ENCODE measurements around the gene NUAK2. TPM values are rescaled to one million over a fixed set of nuclear protein-coding genes. Genes with fewer than 3 reads are reported as not detected.

The NUAK2 gene
- total RNA-seq, 1 donor from 2014 or later = 1.6 TPM

DNA sequence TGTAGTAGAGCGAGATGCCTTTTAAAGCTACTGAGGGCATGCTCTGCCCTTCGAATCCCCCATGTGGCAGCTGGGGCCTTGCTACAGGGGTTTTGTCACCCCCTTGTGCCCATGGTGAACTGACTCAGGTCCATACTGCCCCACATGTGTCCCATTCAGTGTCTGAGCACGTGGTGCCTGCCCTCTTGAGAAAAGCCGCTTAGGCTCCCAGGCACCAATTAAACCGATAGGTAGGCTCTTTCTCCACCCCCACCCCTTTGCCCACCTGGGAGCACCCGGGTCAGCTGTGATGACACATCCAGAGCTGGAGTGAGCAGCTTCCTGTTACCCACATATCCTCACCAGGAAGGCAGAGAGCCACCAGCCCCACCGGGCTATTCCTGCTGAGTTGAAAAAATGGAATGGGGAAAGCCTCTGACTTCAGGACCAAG, 63.3 kb downstream of the NUAK2 start:
- no peak for DNase-seq (ENCODE audit: low spot score)

DNA sequence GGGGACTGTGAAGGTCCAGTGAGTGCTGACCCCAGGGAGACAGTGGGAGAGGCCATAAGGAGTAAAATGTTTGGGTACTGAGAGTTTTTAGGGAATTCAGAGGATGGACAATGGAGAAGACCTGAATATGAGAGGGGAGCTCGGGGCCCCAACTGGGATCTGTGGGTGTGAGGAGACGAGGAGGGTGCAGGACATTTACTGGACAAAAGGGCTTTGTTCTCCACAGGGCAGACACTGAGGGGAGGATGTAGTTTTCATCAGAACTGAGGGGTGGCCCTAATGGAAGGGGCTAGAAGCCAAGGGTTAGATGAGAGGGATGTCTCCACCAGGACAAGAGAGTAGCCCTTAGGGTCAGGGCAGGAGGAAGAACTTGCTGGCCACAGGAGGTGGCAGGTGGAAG, 63.8 kb downstream of the NUAK2 start:
- DNase-seq (ENCODE audit: low spot score) = no peak

DNA sequence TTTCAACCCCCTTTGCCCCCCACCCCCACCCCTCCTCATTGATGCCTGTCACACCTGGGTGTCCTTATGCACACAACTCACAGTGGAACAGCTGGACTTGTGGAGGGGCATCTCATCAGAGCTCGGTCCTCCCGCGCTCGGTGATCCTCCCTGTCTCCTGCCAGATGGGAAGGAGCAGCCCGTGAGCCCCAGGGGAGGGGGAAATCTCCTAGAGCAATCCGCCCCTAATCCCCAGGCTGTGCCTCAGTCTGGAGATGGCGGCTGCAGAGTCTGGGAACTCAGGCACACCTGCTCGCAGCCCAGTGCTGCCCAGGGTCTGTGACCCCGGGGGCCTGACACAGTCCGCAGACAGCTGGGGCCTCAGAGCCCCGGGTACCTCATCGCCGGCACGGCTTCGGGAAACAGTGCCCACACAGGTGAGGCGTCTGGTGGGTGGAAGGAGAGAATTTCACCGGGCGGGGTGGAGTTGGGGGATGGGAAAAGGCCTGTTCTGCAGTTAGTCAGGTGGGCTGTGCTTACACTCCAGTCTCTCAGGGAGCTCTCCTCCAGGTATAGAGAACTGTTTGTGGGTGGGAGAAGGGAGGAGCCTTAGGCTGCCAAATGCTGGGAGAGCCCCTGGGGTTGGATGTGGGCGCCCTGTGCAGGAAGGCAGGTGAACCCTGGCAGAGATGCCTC, 64.5 kb downstream of the NUAK2 start:
- no peak for DNase-seq (ENCODE audit: low spot score)

DNA sequence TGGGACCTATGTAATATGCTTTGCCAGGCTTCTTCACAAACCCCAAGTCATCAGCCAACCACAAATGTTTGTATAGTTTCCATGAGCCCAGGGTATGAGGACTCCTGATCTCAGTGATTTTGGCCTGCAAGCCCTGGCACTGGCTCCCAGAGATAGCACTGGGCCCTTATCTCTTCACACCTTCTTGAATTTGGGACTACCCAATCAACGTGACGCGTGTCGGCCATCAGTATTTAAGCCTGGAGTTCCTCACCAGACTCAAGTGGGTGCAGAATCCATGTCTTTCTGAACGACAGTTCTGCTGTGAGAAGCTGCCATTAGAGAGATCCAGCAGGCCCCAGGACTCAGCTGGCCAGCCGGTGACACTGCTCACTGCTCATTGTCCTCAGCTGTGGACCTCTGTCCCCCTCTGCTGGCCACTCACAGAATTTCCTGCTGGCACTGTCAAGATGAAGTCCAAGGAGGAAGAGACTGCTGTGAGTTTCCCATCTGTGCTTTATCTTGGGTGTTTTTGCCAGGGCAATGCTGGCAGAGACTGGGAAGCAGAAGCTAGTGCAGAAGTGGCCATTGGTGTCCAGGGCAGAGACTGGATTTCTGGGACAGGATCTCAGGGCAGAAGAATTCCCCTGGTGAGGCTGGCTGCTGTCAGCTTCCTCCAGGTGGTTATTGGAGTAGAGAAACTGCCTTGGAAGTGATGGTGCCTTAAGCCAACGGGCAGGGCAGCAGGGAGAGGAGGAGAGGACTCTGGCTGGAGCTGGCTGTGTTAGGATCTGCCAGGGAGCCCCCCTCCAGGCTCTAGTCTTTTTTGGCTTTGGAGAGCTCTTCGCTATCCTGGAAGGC, 65.4 kb downstream of the NUAK2 start:
- no peak for DNase-seq (ENCODE audit: low spot score)

Other genes starting within 250 kb of the NUAK2 start
- 2.2 TPM for gene TMEM81, start 237.3 kb downstream of the NUAK2 start, total RNA-seq
- gene RBBP5, start 199.8 kb downstream of the NUAK2 start, total RNA-seq = 9.8 TPM
- gene DSTYK, start 110.0 kb downstream of the NUAK2 start, total RNA-seq = 8.5 TPM
- 1.1 TPM for gene TMCC2, start 93.8 kb downstream of the NUAK2 start, total RNA-seq
- gene KLHDC8A, start 35.2 kb upstream of the NUAK2 start, total RNA-seq = not detected
- not detected for gene LEMD1, start 100.3 kb upstream of the NUAK2 start, total RNA-seq
- not detected for gene BLACAT1, start 134.3 kb upstream of the NUAK2 start, total RNA-seq
- gene CDK18, start 182.9 kb upstream of the NUAK2 start, total RNA-seq = 4.0 TPM